Breast epithelium (tissue), 3 donors: Measurements from ENCODE around the gene RRP9. TPM values are rescaled to one million over a fixed set of nuclear protein-coding genes. Genes with fewer than 3 reads are reported as not detected.

Experiments used
- total RNA-seq, 3 donors: library from RNA; depleted of rRNA; stranded (reverse); fragments of >200 nt; gene quantifications; one replicate each; pipeline ENCODE4 v1.1.0, GENCODE V29; 2016

Gene RRP9
- total RNA-seq, 3 donors from 2014 or later = 23.1 to 24.6 (median 23.8) TPM

Other genes with a start within 250 kb of the RRP9 start
- gene GRM2, start 234.8 kb downstream of the RRP9 start, total RNA-seq = 1 to 10 TPM in 1 of 3 donors, not detected in 2; 1.3 TPM
- not detected for gene IQCF6, start 162.7 kb downstream of the RRP9 start, total RNA-seq
- not detected for gene IQCF2, start 80.3 kb downstream of the RRP9 start, total RNA-seq
- not detected for gene IQCF5, start 66.3 kb downstream of the RRP9 start, total RNA-seq
- gene IQCF1, start 38.6 kb downstream of the RRP9 start, total RNA-seq = not detected
- gene PARP3, start 459 bp upstream of the RRP9 start, total RNA-seq = 10 to 100 TPM; 21.4 to 33.6 (median 31.8) TPM
- gene GPR62, start 13.5 kb upstream of the RRP9 start, total RNA-seq = under 1 TPM in 1 of 3 donors, not detected in 2; 0.16 TPM
- 10 to 100 TPM; 36.2 to 51.8 (median 51.2) TPM for gene PCBP4, start 25.6 kb upstream of the RRP9 start, total RNA-seq
- 100 to 1,000 TPM in 1 of 3 donors, 10 to 100 TPM in 2; 62.3 to 122 (median 74.3) TPM for gene ABHD14B, start 32.1 kb upstream of the RRP9 start, total RNA-seq
- gene ABHD14A, start 33.2 kb upstream of the RRP9 start, total RNA-seq = 10 to 100 TPM; 16.1 to 32.6 (median 17.1) TPM
- 10 to 100 TPM; 40.0 to 49.2 (median 46.4) TPM for gene ACY1, start 41.6 kb upstream of the RRP9 start, total RNA-seq
- gene RPL29, start 54.0 kb upstream of the RRP9 start, total RNA-seq = 1,000 to 10,000 TPM; 1,890 to 2,530 (median 2,229) TPM
- gene DUSP7, start 114.7 kb upstream of the RRP9 start, total RNA-seq = 10 to 100 TPM in 1 of 3 donors, 1 to 10 TPM in 2; 7.0 to 11.1 (median 8.6) TPM
- 1 to 10 TPM; 1.9 to 2.7 (median 2.6) TPM for gene POC1A, start 212.5 kb upstream of the RRP9 start, total RNA-seq